T-cell (primary cell): Measurements from ENCODE around the gene CNOT4. TPM values are rescaled to one million over a fixed set of nuclear protein-coding genes. Genes with fewer than 3 reads are reported as not detected.

Source experiments
- ATAC-seq, 4 experiments: fragments of 200-7000 bp in 3 of 4; fragments of 150-1000 bp in 1 of 4; cut with Tn5 transposase; replicated peaks in 1 of 4; 1 replicate in 3 of 4; 2 replicates in 1 of 4; pipeline ENCODE4 v1.10.0; 2021; ENCODE audit warnings: moderate library complexity in 3 of 4, mild to moderate bottlenecking in 2 of 4, moderate number of reproducible peaks in 1 of 4
- CTCF ChIA-PET, 2 donors: fragments of 300-600 bp; sonication (Branson Sonifier 250); formaldehyde crosslinking; loops; one replicate each; lab custom pipeline; 2022; ENCODE audit warnings: antibody characterized with exemption in 2 of 2; lab: Charles Lee
- POLR2A ChIA-PET, 2 donors: fragments of 300-600 bp; sonication (Branson Sonifier 250); formaldehyde crosslinking; loops; one replicate each; lab custom pipeline; 2022; ENCODE audit warnings: antibody characterized with exemption in 2 of 2; lab: Charles Lee
- DNase-seq, 35 experiments: peaks; one replicate each; pipeline versions ENCODE4 v3.0.0 to v3.0.0-alpha.2; 2013 to 2023
- H3K27ac ChIP-seq: one replicate; pipeline ENCODE4 v1.5.1; 2013; ENCODE audit warnings: low read length
- H3K27me3 ChIP-seq, 2 experiments: replicated peaks in 1 of 2; 1 replicate in 1 of 2; 2 replicates in 1 of 2; pipeline versions ENCODE4 v1.6.1 to v1.7.0; 2013; ENCODE audit warnings: low read length in 1 of 2, mixed read lengths in 1 of 2; ENCODE audit not compliant: control insufficient read depth in 2 of 2, insufficient read depth in 2 of 2; ENCODE audit errors: extremely low read depth in 1 of 2
- H3K36me3 ChIP-seq, 2 donors: 1 replicate in 1 of 2; 2 replicates in 1 of 2; pipeline versions ENCODE4 v1.6.1 to v1.7.0; 2013; ENCODE audit warnings: low read length in 1 of 2; ENCODE audit not compliant: control insufficient read depth in 2 of 2, insufficient read depth in 1 of 2; ENCODE audit errors: extremely low read depth in 1 of 2
- H3K4me1 ChIP-seq, 2 experiments: 1 replicate in 1 of 2; 2 replicates in 1 of 2; pipeline versions ENCODE4 v1.6.1 to v1.7.0; 2013; ENCODE audit warnings: low read length in 2 of 2, mixed read lengths in 1 of 2; ENCODE audit not compliant: insufficient read depth in 2 of 2, control insufficient read depth in 1 of 2; ENCODE audit errors: extremely low read depth in 1 of 2
- H3K4me3 ChIP-seq, 2 donors: 1 replicate in 1 of 2; 2 replicates in 1 of 2; pipeline versions ENCODE4 v1.5.1 to v1.7.0; 2013; ENCODE audit warnings: mild to moderate bottlenecking in 2 of 2, low read length in 1 of 2, moderate library complexity in 1 of 2; ENCODE audit not compliant: control insufficient read depth in 1 of 2; ENCODE audit errors: extremely low read depth in 1 of 2
- H3K9me3 ChIP-seq: 2 replicates; pipeline ENCODE4 v1.7.0; 2013
- H3K27ac Mint-ChIP-seq, 2 donors: one replicate each; pipeline ENCODE4 v1.8.0; 2020 to 2021; ENCODE audit warnings: mild to moderate bottlenecking in 2 of 2, mixed read lengths in 2 of 2
- H3K27me3 Mint-ChIP-seq, 2 donors: one replicate each; pipeline ENCODE4 v1.8.0; 2021 to 2022; ENCODE audit warnings: mixed read lengths in 2 of 2
- H3K36me3 Mint-ChIP-seq: one replicate; pipeline ENCODE4 v1.8.0; 2021; ENCODE audit warnings: mixed read lengths
- H3K4me1 Mint-ChIP-seq, 3 donors: one replicate each; pipeline ENCODE4 v1.8.0; 2020 to 2022; ENCODE audit warnings: mixed read lengths in 3 of 3, mild to moderate bottlenecking in 1 of 3
- H3K4me3 Mint-ChIP-seq, 3 donors: one replicate each; pipeline ENCODE4 v1.8.0; 2020 to 2022; ENCODE audit warnings: mild to moderate bottlenecking in 3 of 3, mixed read lengths in 3 of 3, moderate library complexity in 3 of 3
- H3K9me3 Mint-ChIP-seq, 3 donors: one replicate each; pipeline ENCODE4 v1.8.0; 2020 to 2022; ENCODE audit warnings: mixed read lengths in 3 of 3
- WGBS: methylation state at CpG from one replicate; pipeline ENCODE4 v1.1.5; 2013; ENCODE audit warnings: missing lambda C conversion rate; ENCODE audit not compliant: insufficient coverage; 5-methylcytosine and 5-hydroxymethylcytosine counted together
- total RNA-seq, 35 experiments: library from RNA in 6 of 35; stranded (reverse) in 6 of 35; fragments of 120-200 nt in 1 of 35; gene quantifications; one replicate each; pipeline versions ENCODE4 v1.2.1 to v1.2.4 and lab custom pipeline; 2013 to 2026

The CNOT4 gene
- total RNA-seq, 5 donors from 2014 or later (not counting 1 experiment from before 2014, with no cell fraction given) = 29.4 to 36.8 (median 33.7) TPM

- Mint-ChIP-seq H3K4me1 (peaks cover 4 to 28% (median 4%) of the 10 kb centered on the region in 3 donors), H3K4me3 (no peak overlapping the region), H3K27ac (no peak overlapping the region), H3K36me3 (peaks cover 22% of the 10 kb centered on the region), H3K9me3 (no peaks in the 10 kb centered on the region), H3K27me3 (no peaks in the 10 kb centered on the region)
- no peaks in the 10 kb centered on the region for H3K27me3 ChIP-seq
- no peak overlapping the region for H3K4me3 ChIP-seq
- ATAC-seq (no peak), DNase-seq (no peak)
- H3K27ac ChIP-seq = no peak overlapping the region
- no peaks in the 10 kb centered on the region for H3K9me3 ChIP-seq
- ChIA-PET CTCF (no interaction called here), POLR2A (no interaction called here)
- H3K36me3 ChIP-seq = no peaks in the 10 kb centered on the region
- H3K4me1 ChIP-seq = no peaks in the 10 kb centered on the region
Observed at GRCh38 chr7:135369405-135369804, 140.5 kb downstream of the CNOT4 start.

DNA sequence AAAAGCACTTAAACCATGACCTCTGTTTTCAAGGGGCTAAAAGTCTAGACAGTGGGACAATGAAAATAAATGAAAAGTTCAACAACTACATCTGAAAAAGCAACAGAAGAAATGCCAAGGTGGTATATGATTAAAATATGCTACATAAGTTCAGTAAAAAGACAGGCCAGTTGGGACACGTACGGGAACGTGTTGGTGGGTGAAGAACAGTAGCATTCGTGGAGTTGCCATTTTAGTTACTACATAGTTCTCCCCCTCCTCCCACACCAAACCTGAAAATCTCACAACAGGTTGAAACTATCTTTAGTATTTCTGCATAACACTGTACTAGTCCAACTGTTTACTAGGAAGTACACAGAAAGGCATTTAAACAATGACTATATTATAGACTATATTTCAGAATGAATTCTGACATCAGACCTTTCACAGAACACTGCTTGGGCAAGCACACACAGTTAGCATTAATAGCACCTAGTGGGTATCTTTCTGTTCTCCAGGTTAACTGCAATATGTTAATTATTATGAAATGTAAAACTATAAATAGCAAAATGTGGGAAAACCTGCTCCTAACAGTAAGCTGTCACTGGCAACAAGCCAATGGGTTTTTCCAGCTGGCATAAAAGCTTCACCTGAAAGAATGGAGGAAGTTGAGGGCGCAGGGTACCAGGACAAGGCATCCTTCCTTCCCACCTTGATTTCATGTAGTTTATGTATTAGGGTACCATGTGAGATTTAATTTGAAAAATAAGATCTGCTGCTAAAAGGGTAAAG is 141.3 kb downstream of the CNOT4 start:
- POLR2A ChIA-PET = no interaction called here

GRCh38 chr7:135366843-135367508 is 142.9 kb downstream of the CNOT4 start:
- ChIA-PET CTCF (no interaction called here), POLR2A (no interaction called here)
- no peaks in the 10 kb centered on the region for H3K9me3 ChIP-seq
- H3K4me1 Mint-ChIP-seq = peaks cover 4 to 18% (median 4%) of the 10 kb centered on the region in 3 donors
- no peaks in the 10 kb centered on the region for H3K27me3 ChIP-seq
- peaks cover 3 to 16% of the 10 kb centered on the region in 2 donors for H3K36me3 ChIP-seq
- WGBS = 100% methylated on average over 4 of the region's 7 CpGs
- H3K36me3 Mint-ChIP-seq = peaks cover 44% of the 10 kb centered on the region
- DNase-seq (no peak), ATAC-seq (no peak)
- no peaks in the 10 kb centered on the region for H3K4me1 ChIP-seq
- H3K4me3 Mint-ChIP-seq = no peak overlapping the region
- no peak overlapping the region for H3K4me3 ChIP-seq
- H3K27me3 Mint-ChIP-seq = no peaks in the 10 kb centered on the region
- no peaks in the 10 kb centered on the region for H3K9me3 Mint-ChIP-seq
- H3K27ac Mint-ChIP-seq = no peak overlapping the region
- H3K27ac ChIP-seq = no peak overlapping the region

More for the DNA sequence above, 141.3 kb downstream of the CNOT4 start:
- H3K36me3 Mint-ChIP-seq = peaks cover 29% of the 10 kb centered on the region
- H3K4me1 Mint-ChIP-seq = peaks cover 4 to 22% (median 4%) of the 10 kb centered on the region in 3 donors
- no CpG with 5 or more reads among the region's 5 CpGs for WGBS
- H3K27ac Mint-ChIP-seq = no peak overlapping the region
- Histone ChIP-seq H3K4me3 (no peak overlapping the region), H3K4me1 (no peaks in the 10 kb centered on the region), H3K9me3 (no peaks in the 10 kb centered on the region), H3K27me3 (no peaks in the 10 kb centered on the region), H3K36me3 (peaks cover 0 to under 1% of the 10 kb centered on the region in 2 donors), H3K27ac (no peak overlapping the region)
- DNase-seq (no peak), ATAC-seq (no peak)
- H3K27me3 Mint-ChIP-seq = no peaks in the 10 kb centered on the region
- no peaks in the 10 kb centered on the region for H3K9me3 Mint-ChIP-seq
- H3K4me3 Mint-ChIP-seq = no peak overlapping the region
- CTCF ChIA-PET = no interaction called here

- Histone ChIP-seq H3K27ac (no peak overlapping the region), H3K9me3 (no peaks in the 10 kb centered on the region), H3K36me3 (peaks cover 3 to 18% of the 10 kb centered on the region in 2 donors), H3K4me3 (no peak overlapping the region), H3K27me3 (no peaks in the 10 kb centered on the region), H3K4me1 (no peaks in the 10 kb centered on the region)
- H3K9me3 Mint-ChIP-seq = no peaks in the 10 kb centered on the region
- DNase-seq (no peak), ATAC-seq (no peak)
- H3K27me3 Mint-ChIP-seq = no peaks in the 10 kb centered on the region
- no CpG with 5 or more reads among the region's 3 CpGs for WGBS
- H3K4me1 Mint-ChIP-seq = peaks cover 0 to 8% (median 4%) of the 10 kb centered on the region in 3 donors
- ChIA-PET POLR2A (no interaction called here), CTCF (no interaction called here)
- H3K4me3 Mint-ChIP-seq = no peak overlapping the region
- H3K36me3 Mint-ChIP-seq = peaks cover 46% of the 10 kb centered on the region
- H3K27ac Mint-ChIP-seq = peak overlapping the region in 1 of 2 donors; percentile 8
Observed at GRCh38 chr7:135365721-135366120, 144.2 kb downstream of the CNOT4 start.

GRCh38 chr7:135364206-135364605 is 145.7 kb downstream of the CNOT4 start:
- POLR2A ChIA-PET = no interaction called here
- peaks cover 0 to under 1% (median 0%) of the 10 kb centered on the region in 3 donors for H3K4me1 Mint-ChIP-seq
- Histone ChIP-seq H3K27me3 (no peaks in the 10 kb centered on the region), H3K9me3 (no peaks in the 10 kb centered on the region), H3K4me3 (no peak overlapping the region), H3K27ac (no peak overlapping the region), H3K4me1 (no peaks in the 10 kb centered on the region), H3K36me3 (peaks cover 3 to 18% of the 10 kb centered on the region in 2 donors)
- H3K36me3 Mint-ChIP-seq = peaks cover 39% of the 10 kb centered on the region
- H3K4me3 Mint-ChIP-seq = no peak overlapping the region
- no peak overlapping the region for H3K27ac Mint-ChIP-seq
- CTCF ChIA-PET = no interaction called here
- no CpG with 5 or more reads among the region's 2 CpGs for WGBS
- no peaks in the 10 kb centered on the region for H3K9me3 Mint-ChIP-seq
- DNase-seq (no peak), ATAC-seq (no peak)
- no peaks in the 10 kb centered on the region for H3K27me3 Mint-ChIP-seq

DNA sequence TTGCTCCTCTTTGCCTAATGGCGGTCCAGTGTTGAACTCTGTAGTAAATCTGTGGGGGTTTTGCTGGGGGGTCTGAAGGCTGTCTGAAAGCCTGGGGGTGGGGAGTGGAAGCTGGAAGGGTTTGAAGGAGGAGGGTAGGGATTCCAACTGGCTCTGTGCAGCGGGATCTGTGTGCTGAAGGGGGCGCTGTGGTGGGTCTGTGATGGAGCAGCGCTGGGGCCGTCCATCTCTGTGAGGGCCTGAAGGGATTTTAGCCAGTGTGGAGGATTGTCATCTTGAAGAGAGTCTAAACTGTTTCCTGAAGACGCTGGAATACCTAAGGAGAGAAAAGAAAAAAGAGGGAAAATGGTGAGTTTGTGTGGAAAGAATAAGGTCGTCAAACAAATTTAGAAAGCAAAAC is 147.0 kb downstream of the CNOT4 start:
- peaks cover 3 to 18% of the 10 kb centered on the region in 2 donors for H3K36me3 ChIP-seq
- WGBS = 100% methylated on average over 5 of the region's 7 CpGs
- H3K9me3 ChIP-seq = no peaks in the 10 kb centered on the region
- Mint-ChIP-seq H3K36me3 (peaks cover 36% of the 10 kb centered on the region), H3K27me3 (no peaks in the 10 kb centered on the region), H3K4me3 (no peak overlapping the region), H3K27ac (no peak overlapping the region), H3K4me1 (no peaks in the 10 kb centered on the region), H3K9me3 (no peaks in the 10 kb centered on the region)
- DNase-seq = no peak
- H3K4me1 ChIP-seq = no peaks in the 10 kb centered on the region
- ChIA-PET POLR2A (no interaction called here), CTCF (interaction anchor here in 1 of 2 donors (0.8 kb wide), 1 partner anchor 10 kb away, joined by 3 read pairs; no protein-coding TSS in a partner anchor)
- H3K27me3 ChIP-seq = no peaks in the 10 kb centered on the region
- H3K27ac ChIP-seq = no peak overlapping the region
- no peak for ATAC-seq
- H3K4me3 ChIP-seq = no peak overlapping the region
